GM18868 (cell line): Measurements from ENCODE around the gene ATP8A2.

Experiments used
- ATAC-seq: cut with Tn5 transposase; IDR thresholded peaks from one replicate; pipeline ENCODE4 v1.9.1; 2021; ENCODE audit warnings: mild to moderate bottlenecking, moderate library complexity; ENCODE audit not compliant: unreplicated experiment

ATP8A2 gene

GRCh38 chr13:25679936-25680335 lies 308.2 kb downstream of the ATP8A2 start:
- no peak for ATAC-seq

- ATAC-seq, result no peak
Measured at GRCh38 chr13:25682276-25682675, 310.5 kb downstream of the ATP8A2 start.

- no peak for ATAC-seq
Measured at GRCh38 chr13:25683056-25683455, 311.3 kb downstream of the ATP8A2 start.

- no peak for ATAC-seq
Measured at GRCh38 chr13:25683662-25684370, 312.0 kb downstream of the ATP8A2 start.

GRCh38 chr13:25684491-25684890 lies 312.7 kb downstream of the ATP8A2 start:
- no peak for ATAC-seq

GRCh38 chr13:25686831-25687470 lies 315.2 kb downstream of the ATP8A2 start:
- ATAC-seq, result no peak

- ATAC-seq, result no peak
Measured at GRCh38 chr13:25687471-25688225, 315.9 kb downstream of the ATP8A2 start.

- no peak for ATAC-seq
Measured at GRCh38 chr13:25688536-25688935, 316.8 kb downstream of the ATP8A2 start.

GRCh38 chr13:25689539-25689938 lies 317.8 kb downstream of the ATP8A2 start:
- no peak for ATAC-seq

GRCh38 chr13:25690582-25690981 lies 318.8 kb downstream of the ATP8A2 start:
- ATAC-seq, result no peak

- ATAC-seq, result no peak
Measured at GRCh38 chr13:25691654-25692053, 319.9 kb downstream of the ATP8A2 start.

- ATAC-seq, result no peak
Measured at GRCh38 chr13:25692099-25692498, 320.3 kb downstream of the ATP8A2 start.

- no peak for ATAC-seq
Measured at GRCh38 chr13:25699056-25699455, 327.3 kb downstream of the ATP8A2 start.

- no peak for ATAC-seq
Measured at GRCh38 chr13:25699600-25699999, 327.8 kb downstream of the ATP8A2 start.

- ATAC-seq, result no peak
Measured at GRCh38 chr13:25701304-25701703, 329.5 kb downstream of the ATP8A2 start.

- no peak for ATAC-seq
Measured at GRCh38 chr13:25702386-25702785, 330.6 kb downstream of the ATP8A2 start.

- no peak for ATAC-seq
Measured at GRCh38 chr13:25707726-25708125, 336.0 kb downstream of the ATP8A2 start.

GRCh38 chr13:25708268-25708667 lies 336.5 kb downstream of the ATP8A2 start:
- ATAC-seq, result no peak

- no peak for ATAC-seq
Measured at GRCh38 chr13:25709088-25709487, 337.3 kb downstream of the ATP8A2 start.

- ATAC-seq, result no peak
Measured at GRCh38 chr13:25715760-25716159, 344.0 kb downstream of the ATP8A2 start.

- ATAC-seq, result no peak
Measured at GRCh38 chr13:25717666-25718197, 346.0 kb downstream of the ATP8A2 start.

- ATAC-seq, result no peak
Measured at GRCh38 chr13:25719666-25720065, 347.9 kb downstream of the ATP8A2 start.
